Upper lobe of left lung (tissue), 4 donors: ENCODE measurements around the gene TMEM242.

Experiments used
- CTCF ChIP-seq, 6 experiments: fragments of 450-650 bp in 4 of 6; fragments of 200-600 bp in 2 of 6; sonication (generic) in 2 of 6; IDR thresholded peaks; one replicate each; pipeline ENCODE4 v1.5.1; 2016 to 2019; ENCODE audit warnings: antibody characterized with exemption in 6 of 6
- EP300 ChIP-seq, 4 donors: sonication (generic); formaldehyde crosslinking; IDR thresholded peaks; one replicate each; pipeline ENCODE4 v1.5.1; 2017; ENCODE audit warnings: antibody characterized with exemption in 4 of 4, control low read depth in 2 of 4
- POLR2A ChIP-seq, 4 donors: fragments of 450-650 bp; IDR thresholded peaks; one replicate each; pipeline ENCODE4 v1.5.1; 2016 to 2017; ENCODE audit warnings: antibody characterized with exemption in 4 of 4, mild to moderate bottlenecking in 2 of 4
- POLR2AphosphoS5 ChIP-seq, 2 donors: sonication (generic); formaldehyde crosslinking; IDR thresholded peaks; one replicate each; pipeline ENCODE4 v1.5.1; 2017; ENCODE audit warnings: antibody characterized with exemption in 2 of 2

GRCh38 chr6:157272866-157273755 lies 50.2 kb downstream of the TMEM242 start:
- no peak for TF ChIP-seq CTCF (IDR thresholded peaks at IDR 0.05)
- TF ChIP-seq POLR2AphosphoS5 (IDR thresholded peaks at IDR 0.05), result no peak
- TF ChIP-seq POLR2A (IDR thresholded peaks at IDR 0.05), result no peak
- no peak for TF ChIP-seq EP300 (IDR thresholded peaks at IDR 0.05)
